Keratinocyte (primary cell): ENCODE measurements around the gene CD14. TPM values are rescaled to one million over a fixed set of nuclear protein-coding genes. Genes with fewer than 3 reads are reported as not detected.

Source experiments
- DNase-seq: peaks from one replicate; pipeline ENCODE4 v3.0.0-alpha.2; 2011; ENCODE audit warnings: low read depth, missing footprints, low spot score
- FAIRE-seq: peaks from 2 replicates; lab custom pipeline; 2011; peaks lifted over from hg19 to GRCh38; lab: Jason Lieb, UNC
- H2AFZ ChIP-seq: 2 replicates; pipeline ENCODE4 v1.6.0; 2012; ENCODE audit warnings: low read length, control low read depth, inconsistent platforms; ENCODE audit not compliant: control insufficient read depth
- H3K27ac ChIP-seq: 2 replicates; pipeline ENCODE4 v1.5.1; 2011; ENCODE audit warnings: low read length; ENCODE audit not compliant: control insufficient read depth, insufficient read depth
- H3K27me3 ChIP-seq: 3 replicates; pipeline ENCODE4 v1.6.0; 2011; ENCODE audit warnings: low read length; ENCODE audit not compliant: control insufficient read depth, insufficient read depth; ENCODE audit errors: extremely low read depth
- H3K36me3 ChIP-seq, 2 experiments: 2 replicates in 1 of 2; 3 replicates in 1 of 2; pipeline ENCODE4 v1.5.1; 2011; ENCODE audit warnings: low read length in 2 of 2, mild to moderate bottlenecking in 1 of 2; ENCODE audit not compliant: control insufficient read depth in 2 of 2, insufficient read depth in 2 of 2; ENCODE audit errors: extremely low read depth in 1 of 2
- H3K4me1 ChIP-seq: 3 replicates; pipeline ENCODE4 v1.5.1; 2011; ENCODE audit warnings: low read length; ENCODE audit not compliant: control insufficient read depth, insufficient read depth; ENCODE audit errors: extremely low read depth
- H3K4me2 ChIP-seq: 3 replicates; pipeline ENCODE4 v1.6.0; 2011; ENCODE audit warnings: low read depth, low read length; ENCODE audit not compliant: control insufficient read depth, insufficient read depth; ENCODE audit errors: extremely low read depth
- H3K4me3 ChIP-seq, 3 experiments: fragments of 200-600 bp in 1 of 3; sonication (generic) in 1 of 3; 2 replicates in 2 of 3; 3 replicates in 1 of 3; pipeline ENCODE4 v1.5.1; 2011 to 2016; ENCODE audit warnings: low read length in 3 of 3, mild to moderate bottlenecking in 3 of 3, control low read depth in 2 of 3, inconsistent platforms in 1 of 3, low read depth in 1 of 3, mixed read lengths in 1 of 3, mixed run types in 1 of 3, moderate library complexity in 1 of 3; ENCODE audit not compliant: control insufficient read depth in 2 of 3, insufficient read depth in 2 of 3; ENCODE audit errors: extremely low read depth in 1 of 3
- H3K79me2 ChIP-seq: 2 replicates; pipeline ENCODE4 v1.6.0; 2012; ENCODE audit warnings: low read length; ENCODE audit not compliant: control insufficient read depth, insufficient read depth
- H3K9ac ChIP-seq: 3 replicates; pipeline ENCODE4 v1.6.0; 2011; ENCODE audit warnings: low read length; ENCODE audit not compliant: control insufficient read depth, insufficient read depth; ENCODE audit errors: extremely low read depth
- H3K9me1 ChIP-seq: 3 replicates; pipeline ENCODE4 v1.6.0; 2011; ENCODE audit warnings: low read length; ENCODE audit not compliant: control insufficient read depth, insufficient read depth; ENCODE audit errors: extremely low read depth
- H3K9me3 ChIP-seq: 2 replicates; pipeline ENCODE4 v1.5.1; 2012; ENCODE audit warnings: low read depth, low read length; ENCODE audit not compliant: control insufficient read depth
- H4K20me1 ChIP-seq: 3 replicates; pipeline ENCODE4 v1.6.0; 2011; ENCODE audit warnings: low read length; ENCODE audit not compliant: control insufficient read depth, insufficient read depth; ENCODE audit errors: extremely low read depth
- CTCF ChIP-seq, 3 experiments: IDR thresholded peaks in 1 of 3; conservative IDR thresholded peaks in 1 of 3; optimal IDR thresholded peaks in 1 of 3; 2 replicates in 2 of 3; 3 replicates in 1 of 3; pipeline versions ENCODE3 to v1.5.1; 2011; ENCODE audit warnings: low read length in 3 of 3, mild to moderate bottlenecking in 3 of 3, moderate library complexity in 2 of 3, control low read depth in 1 of 3, inconsistent platforms in 1 of 3; ENCODE audit not compliant: insufficient read depth in 2 of 3; ENCODE audit errors: extremely low read depth in 1 of 3
- EZH2 ChIP-seq: IDR thresholded peaks from one replicate; pipeline ENCODE4 v1.6.1; 2012; ENCODE audit warnings: inconsistent platforms, mild to moderate bottlenecking, low read length, moderate library complexity
- dilution Hi-C: fragments of 300-500 bp; cut with MboI; formaldehyde crosslinking; loops from one replicate; pipeline ENCODE4 v1.7.0; 2020; ENCODE audit warnings: low sequenced_read_pairs; ENCODE audit not compliant: extremely low pct_ligation_motif_present
- polyA plus RNA-seq, 5 experiments: library from polyadenylated mRNA; depleted of rRNA in 3 of 5; stranded (reverse) in 3 of 5; stranded (forward) in 1 of 5; unstranded in 1 of 5; fragments of >200 nt; gene quantifications; 1 replicate in 1 of 5; 2 replicates in 3 of 5; 3 replicates in 1 of 5; pipeline versions ENCODE4 v1.2.1 to v1.2.3, GENCODE V29; 2011 to 2012; ENCODE audit warnings: missing spikeins in 2 of 5, low read depth in 1 of 5, low replicate concordance in 1 of 5

CD14 gene
- polyA plus RNA-seq, 1 donor (not counting 4 experiments of a cell fraction or from before 2014, with no cell fraction given), result 0.18 TPM

- no peak overlapping the region for H3K27ac ChIP-seq
- FAIRE-seq, result no peak
- dilution Hi-C loops, result no loop called here
Observed at GRCh38 chr5:140637371-140638100, 4.6 kb upstream of the CD14 start.

GRCh38 chr5:140635291-140636257, 2.6 kb upstream of the CD14 start:
- Histone ChIP-seq H3K9me1 (no peaks in the 10 kb centered on the region), H3K4me1 (peaks cover 26% of the 10 kb centered on the region), H3K79me2 (peaks cover 6% of the 10 kb centered on the region), H3K36me3 (no peaks in the 10 kb centered on the region), H2AFZ (no peak overlapping the region), H4K20me1 (no peaks in the 10 kb centered on the region), H3K9me3 (no peaks in the 10 kb centered on the region), H3K4me3 (no peak overlapping the region), H3K27ac (no peak overlapping the region), H3K9ac (no peak overlapping the region), H3K27me3 (peaks cover 7% of the 10 kb centered on the region), H3K4me2 (no peak overlapping the region)
- DNase-seq (no peak), FAIRE-seq (no peak)
- dilution Hi-C loops, result no loop called here
- TF ChIP-seq CTCF (optimal IDR thresholded peaks at IDR 0.05 in 1 of 3, IDR thresholded peaks at IDR 0.05 in 1 of 3, conservative IDR thresholded peaks at IDR 0.05 in 1 of 3; ENCODE audit: extremely low read depth in 1 of 3, insufficient read depth in 2 of 3, low read length in 3 of 3) (no peak), EZH2 (no peak)

More at GRCh38 chr5:140637371-140638100, 4.6 kb upstream of the CD14 start:
- Histone ChIP-seq H2AFZ (no peak overlapping the region), H3K9me1 (no peaks in the 10 kb centered on the region), H3K9me3 (no peaks in the 10 kb centered on the region), H3K4me2 (no peak overlapping the region), H4K20me1 (no peaks in the 10 kb centered on the region), H3K79me2 (peaks cover 6% of the 10 kb centered on the region), H3K27me3 (no peaks in the 10 kb centered on the region), H3K9ac (no peak overlapping the region), H3K4me3 (no peak overlapping the region), H3K4me1 (peaks cover 19% of the 10 kb centered on the region), H3K36me3 (no peaks in the 10 kb centered on the region)
- TF ChIP-seq EZH2 (no peak), CTCF (optimal IDR thresholded peaks at IDR 0.05 in 1 of 3, IDR thresholded peaks at IDR 0.05 in 1 of 3, conservative IDR thresholded peaks at IDR 0.05 in 1 of 3; ENCODE audit: extremely low read depth in 1 of 3, insufficient read depth in 2 of 3, low read length in 3 of 3) (no peak)
- DNase-seq, result no peak
